Measurements from ENCODE around the gene RNF207.

Gene RNF207

DNA sequence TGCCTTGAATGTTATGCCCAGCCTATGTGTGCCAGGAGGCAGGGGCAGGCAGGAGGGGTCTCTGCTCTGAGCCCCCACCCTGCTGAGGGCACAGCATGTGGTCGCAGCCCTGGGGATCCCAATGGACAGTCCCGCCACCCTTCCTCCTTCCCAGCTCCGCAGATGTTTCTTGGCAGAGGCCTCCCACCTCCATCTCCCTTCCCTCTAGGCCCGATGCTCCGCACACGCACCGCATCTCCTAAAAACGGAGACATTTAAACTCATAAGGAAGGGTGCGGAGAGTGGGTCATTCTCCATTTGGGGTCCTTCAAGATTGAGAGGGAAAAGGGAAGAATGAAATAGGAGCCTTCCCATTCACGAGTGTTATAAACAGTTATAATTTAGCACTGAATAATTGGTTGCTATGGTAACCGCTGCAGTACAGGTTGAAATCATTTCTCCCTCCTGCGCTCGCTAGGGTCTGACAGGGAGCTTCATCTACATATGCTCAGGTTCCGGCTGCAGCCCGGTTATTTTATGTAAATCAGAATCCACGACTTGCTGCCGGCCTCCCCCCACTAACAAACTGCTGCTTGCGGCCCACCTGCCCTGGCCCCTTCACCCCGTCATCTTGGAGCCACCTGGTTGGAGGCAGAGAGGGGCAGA, 41.8 kb upstream of the RNF207 start:
- H3K4me3 ChIP-seq (replicated peaks; ENCODE audit: insufficient read depth, low read length) = no peak overlapping the region
- DNase-seq (ENCODE audit: low read depth in 1 of 2, low spot score in 1 of 2) = no peak
- H3K27ac ChIP-seq (replicated peaks) = no peak overlapping the region
- TF ChIP-seq POLR2AphosphoS5 (IDR thresholded peaks at IDR 0.05; ENCODE audit: low read depth) (no peak), REST (IDR thresholded peaks at IDR 0.05; ENCODE audit: insufficient replicate concordance, low read depth) (no peak), GABPA (IDR thresholded peaks at IDR 0.05; ENCODE audit: low read depth) (no peak), SPI1 (IDR thresholded peaks at IDR 0.05; ENCODE audit: borderline replicate concordance, low read depth) (no peak)
- TF ChIP-seq, protein P1, sequence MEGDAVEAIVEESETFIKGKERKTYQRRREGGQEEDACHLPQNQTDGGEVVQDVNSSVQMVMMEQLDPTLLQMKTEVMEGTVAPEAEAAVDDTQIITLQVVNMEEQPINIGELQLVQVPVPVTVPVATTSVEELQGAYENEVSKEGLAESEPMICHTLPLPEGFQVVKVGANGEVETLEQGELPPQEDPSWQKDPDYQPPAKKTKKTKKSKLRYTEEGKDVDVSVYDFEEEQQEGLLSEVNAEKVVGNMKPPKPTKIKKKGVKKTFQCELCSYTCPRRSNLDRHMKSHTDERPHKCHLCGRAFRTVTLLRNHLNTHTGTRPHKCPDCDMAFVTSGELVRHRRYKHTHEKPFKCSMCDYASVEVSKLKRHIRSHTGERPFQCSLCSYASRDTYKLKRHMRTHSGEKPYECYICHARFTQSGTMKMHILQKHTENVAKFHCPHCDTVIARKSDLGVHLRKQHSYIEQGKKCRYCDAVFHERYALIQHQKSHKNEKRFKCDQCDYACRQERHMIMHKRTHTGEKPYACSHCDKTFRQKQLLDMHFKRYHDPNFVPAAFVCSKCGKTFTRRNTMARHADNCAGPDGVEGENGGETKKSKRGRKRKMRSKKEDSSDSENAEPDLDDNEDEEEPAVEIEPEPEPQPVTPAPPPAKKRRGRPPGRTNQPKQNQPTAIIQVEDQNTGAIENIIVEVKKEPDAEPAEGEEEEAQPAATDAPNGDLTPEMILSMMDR (IDR thresholded peaks at IDR 0.05; ENCODE audit: insufficient read depth, low read length) = no peak
- H3K27me3 ChIP-seq (ENCODE audit: insufficient read depth, poor library complexity, severe bottlenecking) = peaks cover 3% of the 10 kb centered on the region

DNA sequence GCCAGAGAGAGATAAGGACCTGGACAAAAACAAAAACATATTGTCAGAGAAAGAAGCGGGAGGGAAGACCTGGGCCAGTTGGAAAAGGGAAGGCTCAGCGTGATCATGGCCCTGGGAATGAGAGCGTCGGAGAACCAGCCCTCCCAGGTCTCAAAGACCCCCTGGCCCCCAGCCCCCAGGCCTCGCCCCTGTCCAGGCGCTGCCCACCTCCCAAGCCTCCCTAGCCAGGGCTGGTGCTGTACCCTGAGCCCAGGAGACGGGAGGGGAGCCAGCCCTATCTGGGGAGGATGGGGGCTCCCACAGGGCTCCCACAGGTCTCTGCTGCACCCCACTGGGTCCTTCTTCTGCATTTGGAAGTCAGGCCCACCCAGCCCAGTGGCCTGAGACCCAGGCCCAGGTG, 40.9 kb upstream of the RNF207 start:
- Histone ChIP-seq H3K27me3 (ENCODE audit: insufficient read depth, poor library complexity, severe bottlenecking) (peaks cover 3% of the 10 kb centered on the region), H3K4me3 (replicated peaks; ENCODE audit: insufficient read depth, low read length) (no peak overlapping the region), H3K27ac (replicated peaks) (no peak overlapping the region)
- DNase-seq (ENCODE audit: low read depth in 1 of 2, low spot score in 1 of 2) = no peak
- TF ChIP-seq REST (IDR thresholded peaks at IDR 0.05; ENCODE audit: insufficient replicate concordance, low read depth) = no peak

DNA sequence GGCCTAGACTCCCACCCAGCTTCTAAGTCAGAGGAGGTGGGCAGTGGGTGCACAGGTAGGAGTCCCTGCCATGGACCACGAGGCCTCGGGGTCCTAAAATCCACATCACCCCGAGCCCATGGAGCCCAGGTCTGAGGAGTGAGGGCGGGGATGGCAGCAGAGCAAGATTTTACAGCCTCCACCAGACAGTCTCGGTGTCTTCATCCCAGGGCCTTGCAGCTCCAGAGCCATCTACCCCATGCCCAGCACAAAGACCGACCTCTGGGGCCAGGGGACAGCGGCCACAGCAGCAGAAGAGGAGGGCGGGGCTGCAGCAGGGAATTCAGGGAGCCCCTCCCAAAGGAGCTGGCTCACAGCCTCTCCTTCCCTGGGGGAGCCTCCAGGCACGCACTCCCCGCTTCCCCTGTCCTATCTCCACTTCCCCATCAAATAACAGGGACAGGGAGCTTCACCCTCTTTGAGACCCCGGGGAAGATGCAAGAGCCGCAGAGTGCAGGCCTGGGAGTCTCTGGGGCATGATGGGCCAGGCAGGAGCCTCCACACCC, 40.4 kb upstream of the RNF207 start:
- peaks cover 3% of the 10 kb centered on the region for H3K27me3 ChIP-seq (ENCODE audit: insufficient read depth, poor library complexity, severe bottlenecking)
- no peak for DNase-seq (ENCODE audit: low read depth in 1 of 2, low spot score in 1 of 2)
- TF ChIP-seq GABPA (IDR thresholded peaks at IDR 0.05; ENCODE audit: low read depth) (no peak), REST (IDR thresholded peaks at IDR 0.05; ENCODE audit: insufficient replicate concordance, low read depth) (no peak), POLR2AphosphoS5 (IDR thresholded peaks at IDR 0.05; ENCODE audit: low read depth) (no peak), SPI1 (IDR thresholded peaks at IDR 0.05; ENCODE audit: borderline replicate concordance, low read depth) (no peak)
- TF ChIP-seq, protein P1 (IDR thresholded peaks at IDR 0.05; ENCODE audit: insufficient read depth, low read length) = no peak
- H3K4me3 ChIP-seq (replicated peaks; ENCODE audit: insufficient read depth, low read length) = no peak overlapping the region
- H3K27ac ChIP-seq (replicated peaks) = no peak overlapping the region
